Smooth muscle cell of the brain vasculature (primary cell): ENCODE data around the gene ENAM.
"Not testable (repeated sequence)": the region's sequence is repeated elsewhere in the genome, so short reads cannot be mapped to it uniquely, and the experiment has no call there.

ENCODE experiments used
- DNase-seq: peaks from one replicate; pipeline ENCODE4 v3.0.0-alpha.2; 2012; ENCODE audit warnings: low read depth, low spot score

ENAM gene

DNA sequence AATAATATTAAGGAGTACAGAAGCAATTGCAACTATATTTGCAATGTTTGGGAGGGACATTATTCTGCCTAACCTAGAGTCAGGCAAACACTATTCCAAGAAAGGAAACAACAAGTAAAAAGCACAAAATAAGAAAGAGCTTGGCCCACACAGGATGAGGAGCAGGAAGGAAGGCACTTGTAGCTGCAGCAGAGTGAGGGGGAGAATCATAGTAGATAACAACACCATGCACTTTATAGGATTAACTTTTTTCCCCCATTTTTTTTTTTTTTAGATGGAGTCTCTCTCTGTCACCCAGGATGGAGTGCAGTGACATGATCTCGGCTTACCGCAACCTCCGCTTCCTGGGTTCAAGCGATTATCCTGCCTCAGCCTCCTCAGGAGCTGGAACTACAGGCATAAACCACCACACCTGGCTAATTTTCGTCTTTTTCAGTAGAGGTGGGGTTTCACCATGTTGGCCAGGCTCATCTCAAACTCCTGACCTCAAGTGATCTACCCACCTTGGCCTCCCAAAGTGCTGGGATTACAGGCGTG, 48.1 kb downstream of the ENAM start:
- no peak for DNase-seq

DNA sequence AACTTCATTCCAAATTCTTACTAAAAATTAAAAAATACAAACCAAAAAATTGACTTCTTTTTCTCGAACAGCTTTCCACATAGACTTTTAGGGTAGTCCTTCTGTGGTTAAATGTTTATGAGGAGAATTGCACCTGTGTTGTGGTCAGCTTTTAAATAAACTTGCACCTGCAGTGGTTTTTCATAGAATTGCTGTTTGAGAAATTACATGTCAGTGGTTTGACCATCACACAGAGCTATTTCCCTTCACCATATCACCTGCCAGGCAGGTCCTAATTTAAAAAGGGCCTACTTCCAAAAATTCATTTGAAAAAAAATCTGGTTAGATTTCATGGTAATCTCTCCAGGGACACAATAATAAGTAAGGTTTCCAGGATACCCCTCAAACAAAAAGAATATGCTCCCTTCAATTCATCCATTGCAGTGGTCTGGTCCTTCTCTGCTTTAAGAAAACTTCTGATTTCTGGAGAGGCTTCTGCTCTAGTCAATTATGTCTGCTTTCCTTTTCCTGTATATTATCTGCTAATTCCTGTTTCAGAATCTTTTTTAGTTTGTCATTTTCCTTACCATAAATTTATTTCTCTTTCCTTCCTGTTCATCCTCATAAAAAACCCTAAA, 49.9 kb downstream of the ENAM start:
- DNase-seq, result no peak

- DNase-seq, result no peak
Observed at GRCh38 chr4:70680934-70681333, 52.4 kb downstream of the ENAM start.

DNA sequence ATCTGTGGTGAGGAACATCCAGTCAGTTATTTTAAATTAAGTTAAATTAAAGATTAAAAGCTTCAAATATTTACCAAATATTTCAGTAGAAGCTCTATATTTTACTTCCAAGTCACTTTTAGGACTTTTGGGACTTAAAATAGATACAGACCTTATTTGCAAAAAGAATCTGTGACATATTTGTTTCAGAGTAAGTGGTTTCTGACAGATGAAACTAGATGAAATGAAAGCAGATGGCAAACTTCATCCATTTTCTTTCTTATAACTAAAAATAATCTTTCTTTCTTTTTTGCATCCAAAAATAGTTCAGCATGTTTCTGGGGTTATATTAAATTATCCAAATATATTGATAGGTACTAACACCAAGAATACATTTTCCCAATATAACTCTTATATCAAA, 53.2 kb downstream of the ENAM start:
- no peak for DNase-seq

- not testable (repeated sequence) for DNase-seq
Observed at GRCh38 chr4:70682142-70682541, 53.6 kb downstream of the ENAM start.

DNA sequence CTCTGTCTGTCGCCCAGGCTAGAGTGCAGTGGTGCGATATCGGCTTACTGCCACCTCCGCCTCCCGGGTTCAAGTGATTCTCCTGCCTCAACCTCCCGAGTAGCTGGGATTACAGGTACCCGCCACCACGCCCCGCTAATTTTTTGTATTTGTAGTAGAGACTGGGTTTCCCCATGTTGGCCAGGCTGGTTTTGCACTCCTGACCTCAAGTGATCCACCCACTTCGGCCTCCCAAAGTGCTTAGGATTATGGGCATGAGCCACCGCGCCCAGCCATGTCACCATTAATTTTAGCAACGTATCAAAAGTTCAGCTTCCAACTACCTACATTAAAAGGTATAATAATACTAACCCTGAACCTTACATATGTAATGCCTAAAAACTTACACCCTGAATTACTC, 58.8 kb downstream of the ENAM start:
- no peak for DNase-seq

DNA sequence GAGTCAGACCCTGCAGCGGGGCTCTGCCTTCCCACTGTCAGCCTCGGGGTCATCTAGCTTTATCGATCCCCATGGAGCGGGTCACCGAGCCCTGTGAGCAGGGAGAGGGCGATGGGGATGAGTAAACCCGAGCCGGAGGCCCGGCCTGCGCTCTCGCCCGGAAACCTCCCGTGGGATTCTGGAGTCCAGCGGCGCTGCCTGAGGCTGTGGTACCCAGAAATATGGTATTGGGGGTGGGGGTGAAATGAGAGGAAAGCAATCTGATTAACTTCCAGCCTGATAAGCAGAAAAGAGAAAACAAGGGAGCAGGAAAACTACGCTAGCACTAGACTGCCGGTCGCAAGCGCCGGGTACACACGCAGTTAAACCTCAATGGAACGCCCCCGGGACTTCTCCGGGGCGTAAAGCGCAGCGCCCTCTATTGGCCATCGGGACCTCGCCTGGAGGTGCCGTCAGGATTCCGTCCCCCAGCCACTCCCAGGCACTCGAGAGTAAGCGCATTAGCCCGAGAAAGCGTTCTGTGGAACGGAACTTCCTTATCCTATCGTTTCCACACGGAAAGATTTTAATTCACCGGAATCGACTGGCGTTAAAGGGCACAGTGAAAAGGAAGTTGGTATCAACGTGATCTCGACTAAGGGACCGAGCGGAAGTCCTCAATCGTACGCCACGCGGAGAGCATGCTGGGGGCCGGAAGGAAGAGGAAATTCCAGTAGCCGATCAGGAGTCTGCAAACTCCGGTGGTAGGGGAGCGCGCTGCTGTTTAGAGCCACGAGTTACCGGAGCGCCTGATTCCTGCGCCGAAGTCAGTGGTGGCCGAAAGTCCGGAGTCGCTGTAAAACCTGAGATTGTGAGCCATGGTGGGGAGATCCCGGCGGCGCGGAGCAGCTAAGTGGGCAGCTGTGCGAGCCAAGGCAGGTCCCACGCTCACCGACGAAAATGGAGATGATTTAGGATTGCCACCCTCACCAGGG, 59.6 kb downstream of the ENAM start, which contains the start of gene UTP3:
Gene UTP3, plus strand, starts transcription at position 712 of the 974 bp plus-strand sequence. Its CDS starts 146 bp downstream, at position 858.
- peak; percentile 96 for DNase-seq

- DNase-seq, result no peak
Observed at GRCh38 chr4:70688795-70689231, 60.3 kb downstream of the ENAM start.

- no peak for DNase-seq
Observed at GRCh38 chr4:70691661-70692060, 63.1 kb downstream of the ENAM start.

DNA sequence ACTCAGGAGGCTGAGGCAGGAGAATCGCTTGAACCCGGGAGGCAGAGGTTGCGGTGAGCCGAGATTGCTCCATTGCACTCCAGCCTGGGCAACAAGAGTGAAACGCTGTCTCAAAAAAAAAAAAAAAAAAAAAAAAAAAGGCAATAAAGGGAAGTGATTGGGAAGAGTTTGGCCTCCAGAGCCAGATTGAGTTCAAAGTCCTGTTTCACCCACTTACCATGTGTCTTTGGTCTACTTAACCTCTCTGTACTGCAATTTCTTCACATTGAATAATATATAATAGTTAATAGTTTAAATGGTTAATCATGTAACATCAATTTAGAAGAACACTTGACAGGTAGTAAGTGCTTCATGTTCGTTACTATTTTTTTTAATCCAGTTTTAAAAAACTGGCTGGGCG, 66.1 kb downstream of the ENAM start:
- not testable (repeated sequence) for DNase-seq
